HG03571 (cell line): ENCODE data around the gene MUL1.

Experiments used
- ATAC-seq: cut with Tn5 transposase; IDR thresholded peaks from one replicate; pipeline ENCODE4 v1.9.1; 2021; ENCODE audit not compliant: unreplicated experiment

Gene MUL1

GRCh38 chr1:20486457-20487235 lies 21.3 kb downstream of the MUL1 start:
- no peak for ATAC-seq

- no peak for ATAC-seq
These were observed 22.2 kb downstream of the MUL1 start, which contains the start of gene CAMK2N1 for GRCh38 chr1:20485527-20486456. Gene CAMK2N1, minus strand, starts transcription at chr1:20486210. Its CDS starts 831 bp downstream, at chr1:20485379.

- no peak for ATAC-seq
These were observed 23.2 kb downstream of the MUL1 start for GRCh38 chr1:20484519-20485462.

- no peak for ATAC-seq
These were observed 24.0 kb downstream of the MUL1 start for GRCh38 chr1:20483833-20484518.

GRCh38 chr1:20483098-20483832 lies 24.7 kb downstream of the MUL1 start:
- ATAC-seq: no peak

GRCh38 chr1:20481643-20482498 lies 26.1 kb downstream of the MUL1 start:
- no peak for ATAC-seq

GRCh38 chr1:20480951-20481617 lies 26.9 kb downstream of the MUL1 start:
- ATAC-seq: no peak

GRCh38 chr1:20480243-20480944 lies 27.6 kb downstream of the MUL1 start:
- ATAC-seq: no peak

GRCh38 chr1:20479840-20480239 lies 28.1 kb downstream of the MUL1 start:
- ATAC-seq: no peak

GRCh38 chr1:20478057-20478635 lies 29.8 kb downstream of the MUL1 start:
- no peak for ATAC-seq

GRCh38 chr1:20477348-20478056 lies 30.4 kb downstream of the MUL1 start:
- ATAC-seq: no peak

- no peak for ATAC-seq
These were observed 31.5 kb downstream of the MUL1 start for GRCh38 chr1:20476265-20477038.

GRCh38 chr1:20474996-20475395 lies 33.0 kb downstream of the MUL1 start:
- ATAC-seq: no peak

GRCh38 chr1:20474333-20474975 lies 33.5 kb downstream of the MUL1 start:
- ATAC-seq: no peak

- ATAC-seq: no peak
These were observed 34.1 kb downstream of the MUL1 start for GRCh38 chr1:20473894-20474293.
